Ammon's horn (tissue), 1 donor: ENCODE measurements around the gene GALM.
A peak's percentile ranks its signal among the peaks of the same experiment; 100 is the strongest.
"Not testable (repeated sequence)": the region's sequence is repeated elsewhere in the genome, so short reads cannot be mapped to it uniquely, and the experiment has no call there.

ENCODE experiments used
- DNase-seq: peaks from one replicate; pipeline ENCODE4 v3.0.0-alpha.2; 2016; ENCODE audit warnings: low spot score

The GALM gene

GRCh38 chr2:38665854-38666555 is at the start of gene GALM:
Gene GALM (plus strand): TSS chr2:38666114. CDS start chr2:38666162, 48 bp downstream.
- peak; percentile 69 for DNase-seq

DNA sequence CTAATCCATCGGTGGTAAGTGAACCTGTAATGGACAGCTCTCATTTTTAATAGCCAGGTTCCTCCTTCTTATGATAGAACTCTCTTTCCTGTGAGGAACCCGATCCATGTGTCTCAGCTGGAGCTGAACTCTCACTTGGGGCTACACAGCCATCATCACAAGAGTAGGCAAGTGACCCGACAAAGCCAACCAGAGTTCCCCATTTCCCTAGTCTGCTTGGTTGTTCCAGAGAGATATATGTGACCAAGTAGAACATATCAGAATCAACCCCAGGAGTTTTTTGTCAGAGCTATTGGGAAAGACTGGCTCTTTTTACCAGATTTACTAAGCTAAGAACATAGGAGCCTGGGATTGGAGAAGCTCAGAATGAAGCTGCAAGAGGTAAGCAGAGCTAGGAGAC is 48.6 kb upstream of the GALM start:
- DNase-seq, result no peak

DNA sequence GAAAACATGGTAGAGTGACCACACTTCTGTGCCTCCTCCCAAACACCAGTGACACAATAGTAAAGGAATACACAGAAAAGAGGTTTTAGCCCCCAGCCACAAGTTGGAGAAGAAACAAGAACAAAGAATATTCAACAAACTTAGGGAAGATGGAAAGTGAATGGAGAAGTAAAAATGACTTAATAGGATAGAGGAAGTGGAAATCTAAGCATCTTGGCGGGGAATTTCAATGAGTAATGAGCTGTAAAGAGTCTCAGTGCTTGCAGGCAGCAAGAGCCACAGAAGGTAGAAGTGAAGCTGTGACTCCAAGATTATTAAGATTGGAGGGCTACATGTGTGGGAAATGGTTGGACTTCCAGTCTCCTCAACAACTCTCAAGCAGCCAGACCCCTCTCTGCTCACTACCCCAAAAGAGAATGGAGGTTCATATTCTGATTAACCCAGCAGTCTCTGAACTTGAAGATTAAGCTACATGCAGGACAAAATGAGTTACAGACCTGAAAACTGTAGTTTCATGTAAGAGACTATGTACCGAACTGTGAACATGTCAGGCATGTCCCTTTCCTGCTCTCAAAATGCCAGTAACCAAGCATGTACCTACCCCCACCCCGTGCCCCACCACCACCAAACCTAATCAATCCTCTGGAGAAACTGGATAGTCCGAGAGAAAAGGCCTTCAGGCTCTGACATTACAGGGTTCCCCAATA is 46.3 kb upstream of the GALM start:
- peak; percentile 32 for DNase-seq

DNA sequence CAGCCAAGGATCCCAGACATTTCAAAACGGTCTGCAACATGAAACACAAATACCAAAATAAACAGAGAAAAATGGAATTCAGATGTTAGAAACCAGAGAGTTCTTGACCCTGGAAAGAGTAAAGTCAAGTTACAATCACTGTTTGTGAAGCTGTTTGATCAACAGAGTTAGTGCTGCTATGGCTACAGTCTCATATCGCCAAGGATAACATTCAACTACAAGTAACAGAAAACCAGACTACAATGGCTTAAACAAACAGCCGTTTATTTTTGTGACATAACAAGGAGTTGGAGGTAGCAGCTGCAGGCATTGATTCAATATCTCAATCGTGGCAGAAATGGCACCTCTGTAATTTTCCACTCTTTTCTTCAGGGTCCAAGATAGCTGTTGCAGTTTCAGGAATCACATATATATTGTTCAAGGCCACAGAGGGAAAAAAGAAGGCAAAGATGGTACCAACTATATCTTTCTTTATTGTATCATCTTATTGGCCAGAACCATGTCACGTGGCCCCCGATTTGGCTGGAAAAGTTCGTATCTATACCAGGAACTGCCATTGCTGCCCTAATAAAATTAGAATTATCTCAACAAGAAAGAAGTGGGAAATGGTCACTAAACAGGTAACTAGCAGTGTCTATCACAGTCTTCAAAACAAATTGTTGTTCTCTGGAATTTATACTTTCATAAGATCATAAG is 45.5 kb upstream of the GALM start:
- no peak for DNase-seq

GRCh38 chr2:38621018-38621417 is 44.9 kb upstream of the GALM start:
- DNase-seq, result no peak

- peak; percentile 36 for DNase-seq
Measured at GRCh38 chr2:38622210-38622609, 43.7 kb upstream of the GALM start.

GRCh38 chr2:38626326-38627035 is 39.4 kb upstream of the GALM start:
- no peak for DNase-seq

DNA sequence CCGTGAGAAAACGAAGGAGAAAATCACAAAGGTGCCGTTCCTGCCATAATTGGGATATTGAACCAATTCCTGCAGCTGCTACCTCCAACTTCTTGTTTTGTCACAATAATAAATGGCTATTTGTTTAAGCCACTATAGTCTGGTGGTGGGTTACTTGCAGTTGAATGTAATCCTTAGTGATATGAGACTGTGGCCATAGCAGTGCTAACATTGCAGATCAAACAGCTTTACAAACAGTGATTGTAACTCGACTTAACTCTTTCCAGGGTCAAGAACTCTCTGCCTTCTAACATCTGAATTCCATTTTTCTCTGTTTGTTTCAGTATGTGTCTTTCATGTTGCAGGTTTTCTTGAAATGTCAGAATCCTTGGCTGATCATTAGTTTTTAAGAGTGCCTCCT is 38.5 kb upstream of the GALM start:
- no peak for DNase-seq

- no peak for DNase-seq
Measured at GRCh38 chr2:38629684-38630083, 36.2 kb upstream of the GALM start.

- DNase-seq, result no peak
Measured at GRCh38 chr2:38631976-38632375, 33.9 kb upstream of the GALM start.

- no peak for DNase-seq
Measured at GRCh38 chr2:38632980-38633379, 32.9 kb upstream of the GALM start.

DNA sequence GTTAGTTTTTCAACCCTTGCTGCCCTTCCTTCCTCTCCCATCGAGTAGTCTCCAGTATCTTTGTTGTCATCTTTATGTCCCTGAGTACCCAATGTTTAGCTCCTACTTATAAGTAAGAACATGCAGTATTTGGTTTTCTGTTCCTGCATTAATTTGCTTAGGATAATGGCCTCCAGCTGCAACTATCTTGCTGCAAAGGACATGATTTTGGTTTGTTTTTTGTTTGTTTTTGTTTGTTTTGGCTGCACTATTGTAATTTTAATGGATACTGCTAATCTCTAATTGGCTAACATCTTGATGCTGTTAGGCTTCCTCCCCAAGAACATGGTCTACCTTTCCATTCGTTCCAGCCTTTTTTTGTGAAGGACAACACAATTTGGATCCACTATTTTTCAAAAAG is 32.0 kb upstream of the GALM start:
- DNase-seq, result no peak

GRCh38 chr2:38634684-38635083 is 31.2 kb upstream of the GALM start:
- DNase-seq, result no peak

- no peak for DNase-seq
Measured at GRCh38 chr2:38635139-38635538, 30.8 kb upstream of the GALM start.

DNA sequence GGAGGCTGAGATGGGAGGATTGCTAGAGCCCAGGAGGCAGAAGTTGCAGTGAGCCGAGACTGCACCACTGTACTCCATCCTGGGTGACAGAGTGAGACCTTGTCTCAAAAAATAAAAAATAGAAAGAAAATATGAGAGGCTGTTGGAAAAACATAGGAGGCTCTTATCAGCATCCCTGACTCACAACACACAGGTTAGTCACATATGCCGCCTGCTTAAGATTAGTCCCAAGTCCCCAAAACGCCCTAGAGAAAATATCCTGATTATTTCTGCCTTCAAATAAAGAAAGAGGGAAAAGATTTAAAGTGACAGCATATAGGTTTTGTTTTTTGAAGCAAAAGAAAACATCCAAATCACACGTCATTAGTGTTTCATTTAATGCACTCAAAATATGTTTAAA is 29.8 kb upstream of the GALM start:
- no peak for DNase-seq

DNA sequence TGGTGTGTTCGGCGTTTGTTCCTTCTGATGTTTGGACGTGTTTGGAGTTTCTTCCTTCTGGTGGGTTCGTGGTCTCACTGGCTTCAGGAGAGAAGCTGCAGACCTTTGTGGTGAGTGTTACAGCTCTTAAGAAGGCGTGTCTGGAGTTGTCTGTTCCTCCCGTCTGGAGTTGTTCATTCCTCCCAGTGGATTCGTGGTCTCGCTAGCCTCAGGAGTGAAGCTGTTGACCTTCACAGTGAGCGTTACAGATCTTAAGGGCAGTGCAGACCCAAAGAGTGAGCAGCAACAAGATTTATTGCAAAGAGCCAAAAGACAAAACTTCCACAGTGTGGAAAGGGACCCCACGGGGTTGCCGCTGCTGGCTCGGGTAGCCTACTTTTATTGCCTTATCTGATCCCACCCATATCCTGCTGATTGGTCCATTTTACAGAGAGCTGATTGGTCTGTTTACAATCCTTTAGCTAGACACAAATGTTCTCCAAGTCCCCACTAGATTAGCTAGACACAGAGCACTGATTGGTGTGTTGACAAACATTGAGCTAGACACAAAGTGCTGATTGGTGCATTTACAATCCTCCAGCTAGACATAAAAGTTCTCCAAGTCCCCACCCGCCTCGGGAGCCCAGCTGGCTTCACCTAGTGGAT is 23.4 kb upstream of the GALM start:
- DNase-seq, result not testable (repeated sequence)

DNA sequence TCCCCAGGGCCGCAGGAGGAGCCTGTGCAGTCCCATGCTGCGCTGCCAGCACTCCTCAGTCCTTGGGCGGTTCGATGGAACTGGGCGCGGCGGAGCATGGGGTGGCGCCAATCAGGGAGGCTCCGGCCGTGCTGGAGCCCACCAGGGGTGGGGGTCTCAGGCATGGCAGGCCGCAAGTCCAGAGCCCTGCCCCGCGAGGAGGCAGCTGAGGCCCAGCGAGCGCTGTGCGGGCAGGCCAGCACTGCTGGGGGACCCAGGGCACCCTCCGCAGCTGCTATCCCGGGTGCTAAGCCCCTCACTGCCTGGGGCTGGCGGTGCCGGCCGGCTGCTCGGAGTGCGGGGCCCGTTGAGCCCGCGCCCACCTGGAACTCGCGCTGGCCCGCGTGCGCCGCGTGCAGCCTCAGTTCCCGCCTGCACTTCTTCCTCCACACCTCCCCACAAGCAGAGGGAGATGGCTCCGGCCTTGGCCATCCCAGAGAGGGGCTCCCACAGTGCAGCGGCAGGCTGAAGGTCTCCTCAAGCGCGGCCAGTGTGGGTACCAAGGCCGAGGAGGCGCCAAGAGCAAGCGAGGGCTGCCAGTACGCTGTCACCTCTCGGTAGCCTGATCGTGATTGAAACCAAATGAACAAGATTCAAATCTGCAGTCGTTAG is 22.8 kb upstream of the GALM start:
- DNase-seq, result no peak

- DNase-seq, result not testable (repeated sequence)
Measured at GRCh38 chr2:38643683-38644511, 22.0 kb upstream of the GALM start.

GRCh38 chr2:38648107-38648761 is 17.7 kb upstream of the GALM start:
- no peak for DNase-seq

DNA sequence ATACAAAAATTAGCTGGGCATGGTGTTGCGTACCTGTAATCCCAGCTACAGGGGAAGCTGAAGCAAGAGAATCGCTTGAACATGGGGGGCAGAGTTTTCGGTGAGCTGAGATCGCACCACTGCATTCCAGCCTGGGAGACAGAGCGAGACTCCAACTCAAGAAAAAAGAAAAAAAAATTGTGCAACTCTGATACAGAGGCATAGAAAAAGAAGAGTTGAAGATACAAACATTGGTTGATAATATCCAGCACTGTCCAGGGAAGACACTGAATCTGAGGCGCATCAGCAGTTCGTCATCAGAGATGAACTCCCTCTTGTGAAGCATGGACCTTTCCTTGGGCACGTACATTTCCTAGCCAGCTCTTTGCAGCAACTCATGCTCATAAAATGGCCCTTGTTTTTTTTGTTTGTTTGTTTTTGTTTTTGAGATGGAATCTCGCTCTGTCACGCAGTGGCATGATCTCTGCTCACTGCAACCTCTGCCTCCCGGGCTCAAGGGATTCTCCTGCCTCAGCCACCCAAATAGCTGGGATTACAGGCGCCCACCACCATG is 16.7 kb upstream of the GALM start:
- no peak for DNase-seq
